IPS-18c (cell line): ENCODE measurements around the gene OR4C12.
"Not testable (repeated sequence)": the region's sequence is repeated elsewhere in the genome, so short reads cannot be mapped to it uniquely, and the experiment has no call there.

Experiments
- H3K4me3 ChIP-seq: 2 replicates; pipeline ENCODE4 v1.7.0; 2013; ENCODE audit warnings: low read depth, mild to moderate bottlenecking, low read length, moderate library complexity; ENCODE audit not compliant: insufficient read depth
- H3K9me3 ChIP-seq: one replicate; pipeline ENCODE4 v1.6.1; 2013; ENCODE audit warnings: mild to moderate bottlenecking, low read length, moderate library complexity; ENCODE audit not compliant: control insufficient read depth, insufficient read depth

The OR4C12 gene

GRCh38 chr11:49982435-49982834 lies at the start of gene OR4C12:
Gene OR4C12, minus strand, starts transcription at chr11:49982535. Its CDS starts 34 bp downstream, at chr11:49982501.
- not testable (repeated sequence) for H3K4me3 ChIP-seq
- H3K9me3 ChIP-seq, result peaks cover 13% of the 10 kb centered on the region

GRCh38 chr11:50030193-50030592 lies 47.9 kb upstream of the OR4C12 start:
- Histone ChIP-seq H3K9me3 (peaks cover 26% of the 10 kb centered on the region), H3K4me3 (no peak overlapping the region)

GRCh38 chr11:49995565-49995964 lies 13.2 kb upstream of the OR4C12 start:
- no peak overlapping the region for H3K4me3 ChIP-seq

GRCh38 chr11:49973439-49973838 lies 8.9 kb downstream of the OR4C12 start:
- not testable (repeated sequence) for H3K4me3 ChIP-seq, H3K9me3 ChIP-seq

More at GRCh38 chr11:49995565-49995964, 13.2 kb upstream of the OR4C12 start:
- H3K9me3 ChIP-seq, result peaks cover 6% of the 10 kb centered on the region

GRCh38 chr11:49952091-49952490 lies 30.2 kb downstream of the OR4C12 start, which contains the start of gene OR4C13:
Gene OR4C13, plus strand, starts transcription at chr11:49952391. Its CDS starts 32 bp downstream, at chr11:49952423.
- Histone ChIP-seq H3K9me3 (peaks cover 10% of the 10 kb centered on the region), H3K4me3 (no peak within 1 kb of the TSS)

- H3K9me3 ChIP-seq, H3K4me3 ChIP-seq: not testable (repeated sequence)
These were observed 33.6 kb downstream of the OR4C12 start for GRCh38 chr11:49948701-49949100.
